Measurements from ENCODE around the gene CYTH3. TPM values are rescaled to one million over a fixed set of nuclear protein-coding genes. Genes with fewer than 3 reads are reported as not detected.
"Not testable (repeated sequence)": the region's sequence is repeated elsewhere in the genome, so short reads cannot be mapped to it uniquely, and the experiment has no call there.

The CYTH3 gene
- total and polyA plus RNA-seq, 8 donors, result 3.4 to 12.5 (median 4.5) TPM

GRCh38 chr7:6288270-6288860 is 15.9 kb upstream of the CYTH3 start:
- H3K27ac ChIP-seq, result no peak overlapping the region
- ATAC-seq (no peak), FAIRE-seq (no peak), DNase-seq (no peak)
- no peak for TF ChIP-seq CTCF (IDR thresholded peaks at IDR 0.05)
- no peaks in the 10 kb centered on the region for H3K36me3 ChIP-seq
- H3K4me3 ChIP-seq, result no peak overlapping the region
- no peaks in the 10 kb centered on the region for H3K4me1 ChIP-seq
- H3K9me3 ChIP-seq, result no peaks in the 10 kb centered on the region
- H3K27me3 ChIP-seq, result no peaks in the 10 kb centered on the region
- 97 to 98% methylated on average over 2 of the region's 2 CpGs for WGBS, 2 donors
- intact Hi-C loops (cut with DNase I), result no loop called here

DNA sequence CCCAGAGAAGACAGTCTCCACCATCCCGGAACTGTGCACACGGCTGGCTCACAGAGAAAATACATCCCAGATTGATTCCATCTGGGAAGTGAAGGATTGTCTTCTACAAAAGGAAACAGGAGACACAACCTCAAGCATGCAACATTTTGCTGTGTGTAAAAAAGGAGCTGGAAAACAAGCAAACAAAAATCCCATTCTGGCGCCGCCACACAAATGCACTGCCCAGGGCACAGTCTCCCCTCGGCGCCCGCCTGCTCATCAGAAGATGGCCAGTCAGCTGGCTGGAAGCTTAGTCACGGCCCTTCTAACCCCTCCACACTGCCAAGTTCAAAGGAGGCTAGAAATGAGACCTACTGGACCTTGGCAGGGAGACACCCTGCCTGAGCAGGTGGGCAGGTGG is 14.1 kb upstream of the CYTH3 start:
- no peak overlapping the region for H3K27ac ChIP-seq
- 88 to 91% methylated on average over 8 of the region's 8 CpGs for WGBS, 2 donors
- intact Hi-C loops (cut with DNase I), result no loop called here
- H3K9me3 ChIP-seq, result no peaks in the 10 kb centered on the region
- DNase-seq, result peak in 1 of 6 donors; percentile 26
- no peaks in the 10 kb centered on the region for H3K36me3 ChIP-seq
- no peaks in the 10 kb centered on the region for H3K27me3 ChIP-seq
- FAIRE-seq, result no peak
- H3K4me3 ChIP-seq, result no peak overlapping the region
- H3K4me1 ChIP-seq, result no peaks in the 10 kb centered on the region
- TF ChIP-seq CTCF (IDR thresholded peaks at IDR 0.05), result no peak
- ATAC-seq, result no peak

DNA sequence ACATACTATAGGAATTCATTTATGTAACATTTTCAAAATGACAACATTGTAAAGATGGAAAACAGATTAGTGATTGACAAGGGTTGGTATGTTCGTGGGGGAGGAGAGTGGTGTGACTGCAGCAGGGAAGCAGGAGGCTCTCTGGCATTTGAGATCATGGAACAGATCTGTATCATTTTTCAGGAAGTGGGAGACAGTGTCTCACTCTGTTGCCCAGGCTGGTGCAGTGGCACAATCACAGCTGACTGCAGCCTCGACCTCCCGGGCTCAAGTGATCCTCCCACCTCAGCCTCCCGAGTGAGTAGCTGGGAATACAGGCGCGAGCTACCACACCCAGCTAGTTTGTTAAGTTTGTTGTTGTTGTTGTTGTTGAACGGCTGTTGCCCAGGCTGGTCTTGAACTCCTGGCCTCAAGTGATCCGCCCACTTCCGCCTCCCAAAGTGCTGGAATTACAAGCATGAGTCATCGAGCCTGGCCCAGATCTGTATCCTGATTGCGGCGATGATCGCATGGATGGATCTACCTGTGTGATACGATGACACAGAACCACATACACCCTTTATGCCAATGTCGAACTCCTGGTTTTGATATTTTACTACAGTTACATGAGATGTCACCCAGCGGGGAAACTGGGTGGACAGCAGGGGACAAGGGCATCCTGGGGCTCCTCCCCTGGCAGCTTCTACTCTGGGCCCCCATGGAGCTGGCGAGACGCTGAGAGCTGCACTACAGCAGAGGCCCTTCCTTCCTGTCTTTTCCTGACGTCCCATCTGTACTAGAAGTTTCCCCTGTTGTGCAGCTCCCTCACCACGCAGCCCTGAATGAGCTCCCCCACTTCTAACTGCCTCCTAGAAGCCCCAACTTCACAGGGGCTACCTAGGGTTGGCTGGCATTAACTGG is 12.3 kb upstream of the CYTH3 start:
- H3K36me3 ChIP-seq, result no peaks in the 10 kb centered on the region
- no peak for TF ChIP-seq CTCF (IDR thresholded peaks at IDR 0.05)
- no peak overlapping the region for H3K4me3 ChIP-seq
- intact Hi-C loops (cut with DNase I), result no loop called here
- WGBS, 2 donors, result 78 to 86% methylated on average over 20 of the region's 20 CpGs
- H3K4me1 ChIP-seq, result no peaks in the 10 kb centered on the region
- FAIRE-seq (no peak), DNase-seq (no peak), ATAC-seq (no peak)
- no peaks in the 10 kb centered on the region for H3K9me3 ChIP-seq
- no peak overlapping the region for H3K27ac ChIP-seq
- no peaks in the 10 kb centered on the region for H3K27me3 ChIP-seq

DNA sequence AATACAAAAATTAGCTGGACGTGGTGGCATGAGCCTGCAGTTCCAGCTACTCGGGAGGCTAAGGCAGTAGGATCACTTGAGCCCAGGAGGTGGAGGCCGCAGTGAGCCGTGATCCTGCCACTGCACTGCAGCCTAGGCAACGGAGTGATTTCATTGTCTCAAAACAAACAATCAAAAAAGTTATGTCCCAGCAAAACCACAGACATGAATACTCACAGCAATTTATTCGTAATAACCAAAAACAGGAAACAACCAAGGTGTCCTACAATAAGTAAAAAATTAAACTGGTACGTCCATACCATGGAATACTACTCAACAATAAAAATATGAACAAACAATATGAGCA is 11.6 kb upstream of the CYTH3 start:
- intact Hi-C loops (cut with DNase I), result no loop called here
- FAIRE-seq (no peak), DNase-seq (no peak), ATAC-seq (no peak)
- 80 to 90% methylated on average over 7 of the region's 7 CpGs for WGBS, 2 donors
- no peak overlapping the region for H3K27ac ChIP-seq
- no peak overlapping the region for H3K4me3 ChIP-seq
- H3K4me1 ChIP-seq, result no peaks in the 10 kb centered on the region
- no peak for TF ChIP-seq CTCF (IDR thresholded peaks at IDR 0.05)
- no peaks in the 10 kb centered on the region for H3K36me3 ChIP-seq
- H3K9me3 ChIP-seq, result no peaks in the 10 kb centered on the region
- H3K27me3 ChIP-seq, result no peaks in the 10 kb centered on the region

- H3K27me3 ChIP-seq; H3K9me3 ChIP-seq; FAIRE-seq; ATAC-seq; H3K36me3 ChIP-seq; DNase-seq; H3K4me3 ChIP-seq; intact Hi-C loops (cut with DNase I); H3K4me1 ChIP-seq; H3K27ac ChIP-seq: not testable (repeated sequence)
- 88 to 93% methylated on average over 9 of the region's 9 CpGs for WGBS, 2 donors
These were observed 11.1 kb upstream of the CYTH3 start for GRCh38 chr7:6283391-6284054.
